ENCODE measurements around the gene MCAM.

GRCh38 chr11:119352857-119353260, 35.9 kb upstream of the MCAM start:
- TF ChIP-seq CTCF (IDR thresholded peaks at IDR 0.05) (no peak), POLR2A (IDR thresholded peaks at IDR 0.05) (no peak)

Data from Peyer's patch (tissue), 4 donors.